NK-92 (cell line): ENCODE data around the gene TLL1.

ENCODE experiments used
- DNase-seq: peaks from one replicate; lab custom pipeline; 2025; ENCODE audit not compliant: unreplicated experiment; lab: John Stamatoyannopoulos, UW

The TLL1 gene

GRCh38 chr4:166140951-166141350 lies 267.9 kb downstream of the TLL1 start:
- DNase-seq: no peak

DNA sequence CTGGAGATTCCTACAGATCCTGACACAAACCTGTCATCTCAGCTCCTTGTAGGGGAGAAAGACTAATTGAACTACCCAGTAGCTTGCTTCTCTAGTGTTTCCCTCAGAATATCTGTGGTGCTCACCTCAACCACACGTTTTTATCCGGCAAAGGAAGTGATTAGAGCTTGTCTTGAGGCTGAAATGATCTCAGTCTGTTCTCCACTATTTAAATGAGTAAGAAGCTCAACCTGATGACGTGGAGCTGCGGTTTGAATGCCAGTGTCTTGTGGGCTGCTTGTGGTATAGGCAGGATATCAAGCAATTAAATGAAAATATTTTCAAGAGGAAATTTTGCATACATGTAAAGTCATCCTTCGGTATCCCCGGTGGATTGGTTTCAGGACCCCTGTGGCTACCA lies 270.2 kb downstream of the TLL1 start:
- DNase-seq: no peak

DNA sequence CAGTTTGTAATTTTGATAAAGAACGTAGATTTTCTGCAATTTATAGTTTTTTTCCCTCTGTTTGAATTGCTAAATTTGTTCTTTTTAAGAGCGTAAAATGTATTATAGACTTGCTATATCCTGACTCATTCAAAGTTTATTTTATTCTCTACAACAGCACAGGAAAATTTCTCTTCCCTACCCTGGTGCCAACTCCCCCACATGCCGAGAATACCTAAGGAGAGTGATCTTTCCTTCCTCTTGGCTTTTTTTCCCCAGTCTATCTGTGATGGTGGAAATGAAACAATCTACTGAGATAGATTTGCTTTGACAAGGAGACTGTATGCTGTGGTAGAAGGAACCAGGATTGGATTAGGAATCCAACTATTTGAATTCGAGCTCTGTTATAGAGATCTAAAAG lies 271.6 kb downstream of the TLL1 start:
- no peak for DNase-seq

DNA sequence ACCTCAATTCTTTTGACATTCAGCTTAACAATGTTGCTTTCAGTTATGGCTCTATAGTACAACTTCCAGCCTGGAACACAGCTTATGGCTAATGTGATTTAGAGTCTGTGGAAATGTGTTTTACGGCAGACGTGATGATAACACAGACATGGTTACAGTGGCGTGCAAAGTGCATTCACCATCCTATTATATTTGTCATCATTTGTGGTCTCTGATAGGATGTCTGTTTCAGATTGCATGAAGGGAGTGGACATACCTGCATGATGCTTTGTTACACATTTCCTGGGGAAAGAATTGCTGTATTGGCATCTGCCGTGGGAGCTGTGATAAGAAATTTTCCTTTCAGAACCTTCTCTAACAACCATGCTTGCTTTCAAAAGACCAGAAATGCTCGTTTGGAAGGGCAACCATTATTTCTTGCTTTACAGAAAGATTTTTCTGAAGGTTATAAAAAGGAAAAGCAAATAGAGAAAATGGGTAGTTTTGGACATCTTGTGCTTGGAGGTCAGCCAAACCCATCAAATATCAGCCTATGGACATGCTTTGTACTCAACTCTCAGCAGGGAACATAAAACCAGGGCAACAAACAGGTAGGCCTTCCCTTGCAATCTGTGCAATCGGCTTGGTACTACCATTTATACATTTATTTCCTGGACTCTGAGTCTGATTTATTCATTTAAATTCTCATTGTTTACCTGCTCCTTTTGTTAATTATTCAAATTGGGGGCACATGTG lies 273.9 kb downstream of the TLL1 start:
- no peak for DNase-seq
